Measurements from ENCODE around the gene MTREX.

- TF ChIP-seq YY1 (IDR thresholded peaks at IDR 0.05): no peak
- no peak for TF ChIP-seq CTCF (IDR thresholded peaks at IDR 0.05; ENCODE audit: low read depth, low read length, missing input control)
- TF ChIP-seq ZBTB33 (IDR thresholded peaks at IDR 0.05): no peak
- TF ChIP-seq RAD21 (IDR thresholded peaks at IDR 0.05): no peak
- TF ChIP-seq MAX (IDR thresholded peaks at IDR 0.05): no peak
- TF ChIP-seq REST (IDR thresholded peaks at IDR 0.05): no peak
- no peak for TF ChIP-seq TAF1 (conservative IDR thresholded peaks at IDR 0.05)
- no peak for TF ChIP-seq SP1 (IDR thresholded peaks at IDR 0.05)
- no peak for TF ChIP-seq EGR1 (IDR thresholded peaks at IDR 0.05; ENCODE audit: low read depth in 2 of 2)
- TF ChIP-seq ATF3 (IDR thresholded peaks at IDR 0.05): no peak
- TF ChIP-seq HNF4G (IDR thresholded peaks at IDR 0.05): no peak
- no peak for TF ChIP-seq JUND (IDR thresholded peaks at IDR 0.05)
These were observed 52.4 kb downstream of the MTREX start for GRCh38 chr5:55360190-55360589.

Measured in liver (tissue), 3 donors.